Glomerular visceral epithelial cell (primary cell): ENCODE measurements around the gene WNT8A.

ENCODE experiments used
- DNase-seq: peaks from one replicate; pipeline ENCODE4 v3.0.0-alpha.2; 2016; ENCODE audit errors: extremely low spot score

Gene WNT8A

GRCh38 chr5:138140268-138140667 lies 56.4 kb downstream of the WNT8A start:
- no peak for DNase-seq
